Superior temporal gyrus (tissue), 1 donor: ENCODE measurements around the gene PSMD8.
"Not testable (repeated sequence)": the region's sequence is repeated elsewhere in the genome, so short reads cannot be mapped to it uniquely, and the experiment has no call there.

Source experiments
- DNase-seq: peaks from one replicate; pipeline ENCODE4 v3.0.0-alpha.2; 2016; ENCODE audit errors: extremely low spot score

Gene PSMD8

GRCh38 chr19:38387550-38388348 is 13.4 kb downstream of the PSMD8 start, which contains the start of gene GGN:
Gene GGN (minus strand): TSS chr19:38388034. CDS start chr19:38387261, 773 bp downstream.
- DNase-seq = peak; percentile 62

GRCh38 chr19:38388349-38389100 is 14.2 kb downstream of the PSMD8 start, which contains the start of gene SPRED3:
Gene SPRED3 (plus strand): TSS chr19:38388697. CDS start chr19:38390303, 1,606 bp downstream.
- DNase-seq = no peak

- no peak for DNase-seq
Measured at GRCh38 chr19:38389101-38389925, 14.9 kb downstream of the PSMD8 start.

- no peak for DNase-seq
Measured at GRCh38 chr19:38389957-38390924, 15.9 kb downstream of the PSMD8 start.

GRCh38 chr19:38391911-38392464 is 17.6 kb downstream of the PSMD8 start:
- no peak for DNase-seq

- DNase-seq = no peak
Measured at GRCh38 chr19:38392707-38393308, 18.4 kb downstream of the PSMD8 start.

- DNase-seq = no peak
Measured at GRCh38 chr19:38394488-38394887, 20.1 kb downstream of the PSMD8 start.

- DNase-seq = no peak
Measured at GRCh38 chr19:38395381-38396114, 21.2 kb downstream of the PSMD8 start.

- DNase-seq = no peak
Measured at GRCh38 chr19:38399081-38399480, 24.7 kb downstream of the PSMD8 start.

- no peak for DNase-seq
Measured at GRCh38 chr19:38399537-38399936, 25.2 kb downstream of the PSMD8 start.

- no peak for DNase-seq
Measured at GRCh38 chr19:38400361-38400760, 26.0 kb downstream of the PSMD8 start.

- DNase-seq = no peak
Measured at GRCh38 chr19:38401148-38401547, 26.8 kb downstream of the PSMD8 start.

GRCh38 chr19:38402623-38402966 is 28.2 kb downstream of the PSMD8 start:
- no peak for DNase-seq

- DNase-seq = peak; percentile 96
Measured at GRCh38 chr19:38402967-38403674, 28.8 kb downstream of the PSMD8 start, which contains the start of gene FAM98C. Gene FAM98C (plus strand): TSS chr19:38403093. CDS start chr19:38403154, 61 bp downstream.

- no peak for DNase-seq
Measured at GRCh38 chr19:38404858-38405257, 30.5 kb downstream of the PSMD8 start.

- no peak for DNase-seq
Measured at GRCh38 chr19:38405276-38405675, 30.9 kb downstream of the PSMD8 start.

GRCh38 chr19:38409631-38410133 is 35.3 kb downstream of the PSMD8 start:
- no peak for DNase-seq

- not testable (repeated sequence) for DNase-seq
Measured at GRCh38 chr19:38410407-38410806, 36.0 kb downstream of the PSMD8 start.
